Subcutaneous adipose tissue (tissue), 4 donors: ENCODE measurements around the gene CLTCL1. TPM values are rescaled to one million over a fixed set of nuclear protein-coding genes. Genes with fewer than 3 reads are reported as not detected.

Experiments used
- CTCF ChIP-seq: fragments of 450-650 bp; IDR thresholded peaks from one replicate; pipeline ENCODE4 v1.5.1; 2016; ENCODE audit warnings: low read depth, mild to moderate bottlenecking, control low read depth, antibody characterized with exemption, moderate library complexity
- total RNA-seq, 4 donors: library from RNA; depleted of rRNA; stranded (reverse); fragments of >200 nt; gene quantifications; one replicate each; pipeline ENCODE4 v1.1.0, GENCODE V29; 2016

Gene CLTCL1
- total RNA-seq, 4 donors from 2014 or later = 7.3 to 23.2 (median 16.5) TPM

- TF ChIP-seq CTCF = no peak
Measured at GRCh38 chr22:19182472-19183157, 108.9 kb downstream of the CLTCL1 start.

GRCh38 chr22:19181786-19182471 lies 109.6 kb downstream of the CLTCL1 start:
- TF ChIP-seq CTCF = no peak

- TF ChIP-seq CTCF = no peak
Measured at GRCh38 chr22:19180740-19181410, 110.6 kb downstream of the CLTCL1 start.

GRCh38 chr22:19180234-19180633 lies 111.3 kb downstream of the CLTCL1 start:
- TF ChIP-seq CTCF = no peak

- TF ChIP-seq CTCF = no peak
Measured at GRCh38 chr22:19179497-19180048, 111.9 kb downstream of the CLTCL1 start.

- TF ChIP-seq CTCF = no peak
Measured at GRCh38 chr22:19178657-19179496, 112.6 kb downstream of the CLTCL1 start, which contains the start of gene SLC25A1. TSS of gene SLC25A1 (minus strand) at chr22:19178736. CDS start at chr22:19178673, 63 bp downstream.
